Stomach (tissue), 9 donors: Measurements from ENCODE around the gene CELSR3. TPM values are rescaled to one million over a fixed set of nuclear protein-coding genes. Genes with fewer than 3 reads are reported as not detected.

Experiments
- DNase-seq, 2 donors: peaks; one replicate each; pipeline versions ENCODE4 v3.0.0 to v3.0.0-alpha.2; 2013 to 2019
- H3K27ac ChIP-seq, 5 donors: fragments of 200-600 bp in 4 of 5; sonication (generic) in 4 of 5; one replicate each; pipeline ENCODE4 v1.5.1; 2013 to 2019; ENCODE audit warnings: mild to moderate bottlenecking in 1 of 5, moderate library complexity in 1 of 5
- H3K27me3 ChIP-seq, 3 donors: fragments of 200-600 bp; sonication (generic); one replicate each; pipeline ENCODE4 v1.5.1; 2017 to 2019; ENCODE audit warnings: mixed run types in 1 of 3
- H3K36me3 ChIP-seq, 4 donors: fragments of 200-600 bp; sonication (generic); 1 replicate in 3 of 4; 2 replicates in 1 of 4; pipeline ENCODE4 v1.5.1; 2016 to 2019
- H3K4me1 ChIP-seq, 4 donors: fragments of 200-600 bp; sonication (generic); one replicate each; pipeline ENCODE4 v1.5.1; 2016 to 2019
- H3K4me3 ChIP-seq, 4 donors: fragments of 200-600 bp; sonication (generic) in 3 of 4; one replicate each; pipeline ENCODE4 v1.5.1; 2016 to 2019; ENCODE audit warnings: mild to moderate bottlenecking in 1 of 4
- H3K9me3 ChIP-seq, 4 donors: fragments of 200-600 bp; sonication (generic); one replicate each; pipeline ENCODE4 v1.5.1; 2016 to 2019
- CTCF ChIP-seq, 7 experiments: fragments of 450-650 bp in 4 of 7; fragments of 200-600 bp in 3 of 7; sonication (generic) in 3 of 7; IDR thresholded peaks; one replicate each; pipeline ENCODE4 v1.5.1; 2016 to 2019; ENCODE audit warnings: antibody characterized with exemption in 7 of 7, control low read depth in 2 of 7, mild to moderate bottlenecking in 1 of 7
- EP300 ChIP-seq: sonication (generic); formaldehyde crosslinking; IDR thresholded peaks from one replicate; pipeline ENCODE4 v1.6.1; 2017; ENCODE audit warnings: antibody characterized with exemption
- POLR2A ChIP-seq, 4 donors: fragments of 450-650 bp; IDR thresholded peaks; one replicate each; pipeline ENCODE4 v1.6.1; 2016; ENCODE audit warnings: antibody characterized with exemption in 4 of 4, control low read depth in 2 of 4, mild to moderate bottlenecking in 1 of 4, moderate library complexity in 1 of 4
- POLR2AphosphoS5 ChIP-seq, 3 donors: sonication (generic); formaldehyde crosslinking; IDR thresholded peaks; one replicate each; pipeline ENCODE4 v1.6.1; 2016; ENCODE audit warnings: antibody characterized with exemption in 3 of 3
- WGBS, 5 donors: extraction: QIAGEN DNeasy Blood & Tissue Kit in 3 of 5; methylation state at CpG; one replicate each; pipeline versions ENCODE4 v1.1.5 to v1.1.7; 2013 to 2018; 5-methylcytosine and 5-hydroxymethylcytosine counted together
- intact Hi-C: fragments of 100-400 bp; cut with DNase I; formaldehyde crosslinking; loops from one replicate; pipeline ENCODE4 v1.15.1; 2023; ENCODE audit warnings: low total_unique reads
- polyA plus RNA-seq, 3 donors: library from polyadenylated mRNA; stranded (reverse); fragments of 200-250 nt; gene quantifications; one replicate each; pipeline ENCODE4 v1.2.3, GENCODE V29; 2013
- total RNA-seq, 5 donors: library from RNA; depleted of rRNA; stranded (reverse); fragments of >200 nt; gene quantifications; one replicate each; pipeline versions ENCODE4 v1.1.0 to v1.2.3, GENCODE V29; 2014 to 2016
- donor health status: healthy with polysubstance abuse.
- donor health status: Bipolar disorder and iron deficiency.
- donor health status: healthy.

Gene CELSR3
- total and polyA plus RNA-seq, 8 donors, result 0.15 to 2.3 (median 1.5) TPM; not detected in 1

- peak; percentile 74 to 84 for DNase-seq
- peak overlapping the region in 1 of 5 donors; percentile 87 for H3K27ac ChIP-seq
- peak overlapping the region; percentile 26 to 58 (median 42) for H3K4me3 ChIP-seq
- peaks cover 21 to 40% (median 37%) of the 10 kb centered on the region in 4 donors for H3K4me1 ChIP-seq
- peak in 1 of 3 donors; percentile 26 for TF ChIP-seq POLR2AphosphoS5 (IDR thresholded peaks at IDR 0.05)
- TF ChIP-seq EP300, result no peak
- TF ChIP-seq CTCF (IDR thresholded peaks at IDR 0.05), result no peak
- no peak for TF ChIP-seq POLR2A (IDR thresholded peaks at IDR 0.05)
- H3K9me3 ChIP-seq, result no peaks in the 10 kb centered on the region
- intact Hi-C loops, result no loop called here
- H3K36me3 ChIP-seq, result no peaks in the 10 kb centered on the region
- WGBS, 5 donors, result 2 to 4% (median 3%) methylated on average over 20 to 67 of the region's 67 CpGs
- peaks cover 0 to 67% (median 42%) of the 10 kb centered on the region in 3 donors for H3K27me3 ChIP-seq
These were observed 1.1 kb downstream of the CELSR3 start for GRCh38 chr3:48661501-48662144.

- DNase-seq, result no peak
- 50 to 71% (median 58%) methylated on average over 61 of the region's 61 CpGs for WGBS, 5 donors
- intact Hi-C loops, result no loop called here
- Histone ChIP-seq H3K9me3 (no peaks in the 10 kb centered on the region), H3K4me3 (peak overlapping the region in 3 of 4 donors; percentile 26 to 58 (median 46)), H3K4me1 (peaks cover 29 to 47% (median 45%) of the 10 kb centered on the region in 4 donors), H3K36me3 (no peaks in the 10 kb centered on the region), H3K27me3 (peaks cover 0 to 67% (median 48%) of the 10 kb centered on the region in 3 donors), H3K27ac (no peak overlapping the region)
- TF ChIP-seq EP300 (no peak), POLR2A (IDR thresholded peaks at IDR 0.05) (no peak), CTCF (IDR thresholded peaks at IDR 0.05) (no peak)
These were observed 1.8 kb downstream of the CELSR3 start for GRCh38 chr3:48660800-48661400.

- Histone ChIP-seq H3K27ac (peak overlapping the region; percentile 70 to 84 (median 77)), H3K36me3 (no peaks in the 10 kb centered on the region), H3K27me3 (peaks cover 0 to 45% (median 25%) of the 10 kb centered on the region in 3 donors), H3K4me3 (peak overlapping the region; percentile 59 to 72 (median 62)), H3K4me1 (peaks cover 20 to 29% (median 26%) of the 10 kb centered on the region in 4 donors), H3K9me3 (no peaks in the 10 kb centered on the region)
- intact Hi-C loops, result no loop called here
- DNase-seq, result peak in 1 of 2 donors; percentile 47
- no peak for TF ChIP-seq EP300
- no peak for TF ChIP-seq POLR2A (IDR thresholded peaks at IDR 0.05)
- WGBS, 5 donors, result 42 to 70% (median 58%) methylated on average over 41 to 45 of the region's 45 CpGs
These were observed 5.8 kb downstream of the CELSR3 start for GRCh38 chr3:48656841-48657281.

GRCh38 chr3:48656061-48656840 lies 6.4 kb downstream of the CELSR3 start:
- TF ChIP-seq POLR2A (IDR thresholded peaks at IDR 0.05) (no peak), POLR2AphosphoS5 (IDR thresholded peaks at IDR 0.05) (peak; percentile 6 to 22 (median 18)), EP300 (no peak), CTCF (IDR thresholded peaks at IDR 0.05) (peak in 5 of 7 experiments; percentile 26 to 77 (median 66))
- 2 to 9% (median 4%) methylated on average over 18 to 94 of the region's 94 CpGs for WGBS, 5 donors
- peak overlapping the region; percentile 70 to 84 (median 77) for H3K27ac ChIP-seq
- H3K9me3 ChIP-seq, result no peaks in the 10 kb centered on the region
- H3K4me3 ChIP-seq, result peak overlapping the region; percentile 59 to 72 (median 62)
- peak; percentile 78 to 95 for DNase-seq
- H3K36me3 ChIP-seq, result no peaks in the 10 kb centered on the region
- peaks cover 0 to 39% (median 19%) of the 10 kb centered on the region in 3 donors for H3K27me3 ChIP-seq
- intact Hi-C loops, result no loop called here
- H3K4me1 ChIP-seq, result peaks cover 15 to 23% (median 19%) of the 10 kb centered on the region in 4 donors
